HG03575 (cell line): ENCODE results near the gene FGFR3.

Source experiments
- ATAC-seq: cut with Tn5 transposase; IDR thresholded peaks from one replicate; pipeline ENCODE4 v1.9.1; 2021; ENCODE audit not compliant: unreplicated experiment, insufficient number of reproducible peaks, low FRiP score; ENCODE audit errors: extremely low read depth

The FGFR3 gene

GRCh38 chr4:1851160-1851559 lies 58.1 kb downstream of the FGFR3 start:
- ATAC-seq: no peak

- no peak for ATAC-seq
These were observed 58.7 kb downstream of the FGFR3 start for GRCh38 chr4:1851575-1852410.

GRCh38 chr4:1852904-1853623 lies 60.0 kb downstream of the FGFR3 start:
- ATAC-seq: no peak

GRCh38 chr4:1854752-1855151 lies 61.7 kb downstream of the FGFR3 start:
- ATAC-seq: no peak

GRCh38 chr4:1855333-1856070 lies 62.4 kb downstream of the FGFR3 start:
- ATAC-seq: no peak

GRCh38 chr4:1856071-1856942 lies 63.2 kb downstream of the FGFR3 start, which contains the start of gene LETM1:
LETM1 (minus strand) TSS chr4:1856156; CDS start chr4:1855950, 206 bp downstream.
- ATAC-seq: peak; percentile 37

GRCh38 chr4:1856943-1857699 lies 64.0 kb downstream of the FGFR3 start:
- ATAC-seq: no peak

- no peak for ATAC-seq
These were observed 64.8 kb downstream of the FGFR3 start for GRCh38 chr4:1857931-1858330.
